GM23338 (cell line): ENCODE results near the gene UST. TPM values are rescaled to one million over a fixed set of nuclear protein-coding genes. Genes with fewer than 3 reads are reported as not detected.

Experiments used
- ATAC-seq: fragments of 200-7000 bp; cut with Tn5 transposase; 3 replicates; pipeline ENCODE4 v1.9.1; 2020
- DNase-seq: peaks from one replicate; pipeline ENCODE4 v3.0.0-alpha.2; 2015; ENCODE audit warnings: low spot score
- H2AFZ ChIP-seq: fragments of 200-600 bp; sonication (generic); 2 replicates; pipeline ENCODE4 v1.8.0; 2016; ENCODE audit warnings: antibody characterized with exemption, mild to moderate bottlenecking, moderate library complexity
- H3F3A ChIP-seq: fragments of 200-600 bp; sonication (generic); replicated peaks from 2 replicates; pipeline ENCODE4 v1.8.0; 2017; ENCODE audit warnings: antibody characterized with exemption, mixed run types, low read depth
- H3K27ac ChIP-seq: fragments of 200-600 bp; sonication (generic); 2 replicates; pipeline ENCODE4 v1.6.1; 2016; ENCODE audit warnings: low read depth
- H3K27me3 ChIP-seq: fragments of 200-600 bp; sonication (generic); 2 replicates; pipeline ENCODE4 v1.8.0; 2016; ENCODE audit warnings: mild to moderate bottlenecking, mixed run types, moderate library complexity; ENCODE audit not compliant: insufficient read depth
- H3K36me3 ChIP-seq: fragments of 200-600 bp; sonication (generic); 2 replicates; pipeline ENCODE4 v1.8.0; 2016; ENCODE audit warnings: mild to moderate bottlenecking; ENCODE audit not compliant: insufficient read depth
- H3K4me1 ChIP-seq: fragments of 200-600 bp; sonication (generic); 2 replicates; pipeline ENCODE4 v1.8.0; 2016; ENCODE audit warnings: mild to moderate bottlenecking, moderate library complexity; ENCODE audit not compliant: insufficient read depth
- H3K4me2 ChIP-seq: fragments of 200-600 bp; sonication (generic); 2 replicates; pipeline ENCODE4 v1.7.1; 2017; ENCODE audit warnings: mixed run types
- H3K4me3 ChIP-seq: fragments of 200-600 bp; sonication (generic); 2 replicates; pipeline ENCODE4 v1.6.1; 2016; ENCODE audit warnings: mixed run types
- H3K79me2 ChIP-seq: fragments of 200-600 bp; sonication (generic); replicated peaks from 2 replicates; pipeline ENCODE4 v1.8.0; 2017; ENCODE audit warnings: mild to moderate bottlenecking; ENCODE audit not compliant: insufficient read depth
- H3K9me2 ChIP-seq: fragments of 200-600 bp; sonication (generic); 2 replicates; pipeline ENCODE4 v1.8.0; 2017; ENCODE audit not compliant: insufficient read depth
- H4K20me1 ChIP-seq: fragments of 200-600 bp; sonication (generic); replicated peaks from 2 replicates; pipeline ENCODE4 v1.8.0; 2017; ENCODE audit warnings: mild to moderate bottlenecking; ENCODE audit not compliant: insufficient read depth
- H3K27ac Mint-ChIP-seq: 2 replicates; pipeline ENCODE4 v1.8.0; 2020; ENCODE audit warnings: inconsistent platforms, mild to moderate bottlenecking, moderate library complexity, mixed read lengths
- H3K27me3 Mint-ChIP-seq: 3 replicates; pipeline ENCODE4 v1.8.0; 2022; ENCODE audit warnings: low read depth, mild to moderate bottlenecking, moderate library complexity, mixed read lengths, inconsistent platforms; ENCODE audit not compliant: insufficient read depth, poor library complexity
- H3K36me3 Mint-ChIP-seq: 3 replicates; pipeline ENCODE4 v1.8.0; 2021; ENCODE audit warnings: low read depth, mild to moderate bottlenecking, inconsistent platforms, moderate library complexity, mixed read lengths
- H3K4me1 Mint-ChIP-seq: 3 replicates; pipeline ENCODE4 v1.8.0; 2020; ENCODE audit warnings: mild to moderate bottlenecking, inconsistent platforms, mixed read lengths
- H3K4me3 Mint-ChIP-seq: 3 replicates; pipeline ENCODE4 v1.8.0; 2021; ENCODE audit warnings: moderate library complexity, mild to moderate bottlenecking, inconsistent platforms, mixed read lengths
- H3K9me3 Mint-ChIP-seq: 3 replicates; pipeline ENCODE4 v1.8.0; 2020; ENCODE audit warnings: moderate library complexity, mild to moderate bottlenecking, inconsistent platforms, mixed read lengths
- CREB1 ChIP-seq: fragments of 250-450 bp; sonication (Bioruptor Pico); IDR thresholded peaks from 2 replicates; pipeline ENCODE4 v1.5.0; 2020; ENCODE audit warnings: low read depth, mild to moderate bottlenecking, moderate library complexity
- EZH2 ChIP-seq: fragments of 200-600 bp; sonication (generic); IDR thresholded peaks from one replicate; pipeline ENCODE4 v1.8.0; 2017; ENCODE audit warnings: antibody characterized with exemption, mild to moderate bottlenecking, low read depth; ENCODE audit not compliant: unreplicated experiment
- EZH2phosphoT487 ChIP-seq: fragments of 200-600 bp; sonication (generic); IDR thresholded peaks from one replicate; pipeline ENCODE4 v1.8.1; 2018; ENCODE audit warnings: antibody characterized with exemption; ENCODE audit not compliant: unreplicated experiment
- JUNB ChIP-seq: IDR thresholded peaks from one replicate; pipeline ENCODE4 v1.6.1; 2016; ENCODE audit warnings: antibody characterized with exemption; ENCODE audit not compliant: unreplicated experiment
- NANOG ChIP-seq: IDR thresholded peaks from 2 replicates; pipeline ENCODE4 v1.6.1; 2016; ENCODE audit warnings: antibody characterized with exemption, borderline replicate concordance
- POLR2AphosphoS5 ChIP-seq: IDR thresholded peaks from 2 replicates; pipeline ENCODE4 v1.6.1; 2016; ENCODE audit warnings: antibody characterized with exemption, low read depth
- STAT1 ChIP-seq: IDR thresholded peaks from one replicate; pipeline ENCODE4 v1.6.1; 2016; ENCODE audit warnings: antibody characterized with exemption; ENCODE audit not compliant: unreplicated experiment
- ZNF114 ChIP-seq: fragments of 250-450 bp; sonication (Bioruptor Pico); IDR thresholded peaks from 2 replicates; pipeline ENCODE4 v1.5.0; 2020; ENCODE audit warnings: mild to moderate bottlenecking, moderate library complexity
- polyA plus RNA-seq: library from polyadenylated mRNA; unstranded; fragments of >200 nt; fragmentation: Nextera tagmentation; extraction: Ambion mirVana; gene quantifications from 2 replicates; pipeline ENCODE4 v1.2.1, GENCODE V29; 2016
- total RNA-seq: library from RNA; depleted of rRNA; stranded (reverse); fragments of >200 nt; shearing (Covaris generic); gene quantifications from 2 replicates; pipeline ENCODE4 v1.2.3, GENCODE V29; 2014
- TF ChIP-seq, protein P1 (sequence below): IDR thresholded peaks from 2 replicates; pipeline ENCODE4 v1.6.1; 2016; ENCODE audit warnings: antibody characterized with exemption
- TF ChIP-seq, protein P2 (sequence below): IDR thresholded peaks from one replicate; pipeline ENCODE4 v1.6.1; 2018; ENCODE audit warnings: antibody characterized with exemption; ENCODE audit not compliant: unreplicated experiment
- TF ChIP-seq, protein P3 (sequence below), 2 experiments: fragments of 200-600 bp in 1 of 2; sonication (generic) in 1 of 2; conservative IDR thresholded peaks; 2 replicates each; pipeline versions ENCODE4 v1.5.1 to v1.6.1; 2016 to 2017; ENCODE audit warnings: antibody characterized with exemption in 2 of 2, low read depth in 2 of 2, mild to moderate bottlenecking in 2 of 2, moderate library complexity in 1 of 2

The UST gene
- total and polyA plus RNA-seq, 2 experiments from 2014 or later, result 12.6 to 33.0 TPM

DNA sequence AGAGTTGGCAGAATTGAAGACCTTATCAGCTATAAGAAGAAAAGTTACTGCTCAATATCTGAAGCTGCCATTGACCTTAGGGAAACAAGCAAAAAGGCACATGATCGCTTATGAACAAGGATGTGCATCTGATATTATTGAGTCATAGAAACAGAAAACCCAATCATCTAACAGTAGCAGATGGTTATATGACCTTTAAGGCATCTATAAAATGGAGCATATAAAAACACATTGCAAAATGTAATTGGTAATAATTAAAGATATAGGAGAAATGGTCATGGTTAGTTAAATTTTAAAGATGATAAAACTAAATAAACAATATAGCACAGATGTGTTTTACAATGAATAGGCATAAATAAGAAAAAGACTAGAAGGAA lies 310.6 kb downstream of the UST start (continued):
- TF ChIP-seq EZH2 (no peak), ZNF114 (no peak), CREB1 (CRISPR knock-in tag) (no peak), STAT1 (no peak), POLR2AphosphoS5 (no peak)
- TF ChIP-seq, protein P1, sequence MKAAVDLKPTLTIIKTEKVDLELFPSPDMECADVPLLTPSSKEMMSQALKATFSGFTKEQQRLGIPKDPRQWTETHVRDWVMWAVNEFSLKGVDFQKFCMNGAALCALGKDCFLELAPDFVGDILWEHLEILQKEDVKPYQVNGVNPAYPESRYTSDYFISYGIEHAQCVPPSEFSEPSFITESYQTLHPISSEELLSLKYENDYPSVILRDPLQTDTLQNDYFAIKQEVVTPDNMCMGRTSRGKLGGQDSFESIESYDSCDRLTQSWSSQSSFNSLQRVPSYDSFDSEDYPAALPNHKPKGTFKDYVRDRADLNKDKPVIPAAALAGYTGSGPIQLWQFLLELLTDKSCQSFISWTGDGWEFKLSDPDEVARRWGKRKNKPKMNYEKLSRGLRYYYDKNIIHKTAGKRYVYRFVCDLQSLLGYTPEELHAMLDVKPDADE, result no peak
- TF ChIP-seq, protein P2, sequence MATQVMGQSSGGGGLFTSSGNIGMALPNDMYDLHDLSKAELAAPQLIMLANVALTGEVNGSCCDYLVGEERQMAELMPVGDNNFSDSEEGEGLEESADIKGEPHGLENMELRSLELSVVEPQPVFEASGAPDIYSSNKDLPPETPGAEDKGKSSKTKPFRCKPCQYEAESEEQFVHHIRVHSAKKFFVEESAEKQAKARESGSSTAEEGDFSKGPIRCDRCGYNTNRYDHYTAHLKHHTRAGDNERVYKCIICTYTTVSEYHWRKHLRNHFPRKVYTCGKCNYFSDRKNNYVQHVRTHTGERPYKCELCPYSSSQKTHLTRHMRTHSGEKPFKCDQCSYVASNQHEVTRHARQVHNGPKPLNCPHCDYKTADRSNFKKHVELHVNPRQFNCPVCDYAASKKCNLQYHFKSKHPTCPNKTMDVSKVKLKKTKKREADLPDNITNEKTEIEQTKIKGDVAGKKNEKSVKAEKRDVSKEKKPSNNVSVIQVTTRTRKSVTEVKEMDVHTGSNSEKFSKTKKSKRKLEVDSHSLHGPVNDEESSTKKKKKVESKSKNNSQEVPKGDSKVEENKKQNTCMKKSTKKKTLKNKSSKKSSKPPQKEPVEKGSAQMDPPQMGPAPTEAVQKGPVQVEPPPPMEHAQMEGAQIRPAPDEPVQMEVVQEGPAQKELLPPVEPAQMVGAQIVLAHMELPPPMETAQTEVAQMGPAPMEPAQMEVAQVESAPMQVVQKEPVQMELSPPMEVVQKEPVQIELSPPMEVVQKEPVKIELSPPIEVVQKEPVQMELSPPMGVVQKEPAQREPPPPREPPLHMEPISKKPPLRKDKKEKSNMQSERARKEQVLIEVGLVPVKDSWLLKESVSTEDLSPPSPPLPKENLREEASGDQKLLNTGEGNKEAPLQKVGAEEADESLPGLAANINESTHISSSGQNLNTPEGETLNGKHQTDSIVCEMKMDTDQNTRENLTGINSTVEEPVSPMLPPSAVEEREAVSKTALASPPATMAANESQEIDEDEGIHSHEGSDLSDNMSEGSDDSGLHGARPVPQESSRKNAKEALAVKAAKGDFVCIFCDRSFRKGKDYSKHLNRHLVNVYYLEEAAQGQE, result no peak

DNA sequence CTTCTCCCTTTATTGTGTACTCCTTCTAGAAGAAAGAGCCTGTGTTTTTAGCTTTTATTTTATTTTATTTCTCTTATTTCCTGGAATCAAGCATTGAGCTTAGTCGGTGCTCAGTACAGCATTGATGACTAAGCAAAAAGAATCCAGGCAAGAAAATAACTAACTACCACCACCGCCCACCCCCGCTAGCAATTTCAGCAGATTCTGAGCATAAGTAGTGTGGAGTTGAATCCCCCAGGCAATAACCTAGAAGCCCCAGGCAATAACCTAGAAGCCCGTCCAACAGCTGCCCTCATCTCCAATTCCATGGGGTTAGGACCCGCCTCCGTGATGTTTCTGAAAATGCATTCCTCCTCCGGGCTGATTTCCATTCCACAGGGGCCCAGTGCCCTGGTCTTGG lies 312.7 kb downstream of the UST start:
- Histone ChIP-seq H3K27me3 (no peaks in the 10 kb centered on the region), H3K79me2 (no peaks in the 10 kb centered on the region), H3K4me1 (peaks cover 6% of the 10 kb centered on the region; the same call in 1 of the 2 replicates), H3K36me3 (no peaks in the 10 kb centered on the region), H4K20me1 (no peaks in the 10 kb centered on the region), H3K4me2 (no peak overlapping the region), H2AFZ (no peak overlapping the region), H3F3A (no peaks in the 10 kb centered on the region), H3K27ac (peak overlapping the region; percentile 42; the same call in 1 of the 2 replicates), H3K9me2 (no peaks in the 10 kb centered on the region), H3K4me3 (no peak overlapping the region)
- no peak for TF ChIP-seq EZH2phosphoT487
- H3K36me3 Mint-ChIP-seq, result no peaks in the 10 kb centered on the region
- H3K27me3 Mint-ChIP-seq, result peaks cover 4% of the 10 kb centered on the region
- peak overlapping the region; percentile 67; the same call in 1 of the 2 replicates for H3K27ac Mint-ChIP-seq
- no peak for DNase-seq
- peaks cover 31% of the 10 kb centered on the region for H3K4me1 Mint-ChIP-seq
- H3K4me3 Mint-ChIP-seq, result no peak overlapping the region
- ATAC-seq, result peak; percentile 49
- no peaks in the 10 kb centered on the region for H3K9me3 Mint-ChIP-seq

DNA sequence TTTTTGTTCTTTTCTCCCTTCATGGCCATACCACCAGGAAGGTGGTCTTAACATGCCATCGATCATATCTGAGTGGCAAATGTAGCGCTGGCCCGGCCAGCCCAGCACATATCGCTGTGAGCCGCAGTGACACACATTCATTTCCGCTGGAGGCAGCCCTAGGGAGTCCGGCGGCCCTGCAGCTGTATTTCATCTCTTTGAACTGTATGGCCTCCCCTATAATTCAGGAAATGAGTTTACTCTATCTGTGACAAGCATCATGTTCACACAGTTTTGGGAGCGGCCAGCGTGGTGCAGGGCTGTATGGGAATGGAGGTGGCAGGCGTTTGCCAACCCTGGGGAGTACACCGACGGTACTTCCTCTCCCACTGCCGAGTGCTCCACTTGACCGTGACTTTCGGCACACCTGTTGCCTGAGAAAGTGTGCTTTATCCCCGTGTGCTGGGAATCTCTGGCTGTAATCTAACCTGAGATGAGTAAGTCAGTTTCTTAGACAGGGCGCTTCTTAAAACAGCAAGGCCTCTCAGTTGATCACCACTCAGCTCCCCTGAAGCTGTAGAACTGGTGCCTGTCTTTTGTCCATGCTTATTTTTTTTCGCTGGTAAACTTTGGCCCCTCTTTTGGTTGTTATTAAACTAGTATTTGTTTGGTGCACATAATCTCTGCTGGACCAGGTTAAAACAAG lies 313.6 kb downstream of the UST start:
- Histone ChIP-seq H4K20me1 (no peaks in the 10 kb centered on the region), H3K36me3 (no peaks in the 10 kb centered on the region), H2AFZ (no peak overlapping the region), H3K9me2 (no peaks in the 10 kb centered on the region), H3K4me3 (no peak overlapping the region), H3K27ac (peak overlapping the region; percentile 42; the same call in 1 of the 2 replicates), H3F3A (no peaks in the 10 kb centered on the region), H3K79me2 (no peaks in the 10 kb centered on the region), H3K4me1 (peaks cover 6% of the 10 kb centered on the region; the same call in 1 of the 2 replicates), H3K4me2 (no peak overlapping the region), H3K27me3 (no peaks in the 10 kb centered on the region)
- Mint-ChIP-seq H3K36me3 (no peaks in the 10 kb centered on the region), H3K9me3 (no peaks in the 10 kb centered on the region), H3K4me3 (no peak overlapping the region), H3K27ac (peak overlapping the region; percentile 54), H3K27me3 (peaks cover 4% of the 10 kb centered on the region), H3K4me1 (peaks cover 24% of the 10 kb centered on the region)
- no peak for DNase-seq
- ATAC-seq, result peak; percentile 22; the same call in 1 of the 3 replicates
- no peak for TF ChIP-seq EZH2
- no peak for TF ChIP-seq NANOG
- no peak for TF ChIP-seq JUNB
- TF ChIP-seq ZNF114, result no peak
- TF ChIP-seq, protein P3, sequence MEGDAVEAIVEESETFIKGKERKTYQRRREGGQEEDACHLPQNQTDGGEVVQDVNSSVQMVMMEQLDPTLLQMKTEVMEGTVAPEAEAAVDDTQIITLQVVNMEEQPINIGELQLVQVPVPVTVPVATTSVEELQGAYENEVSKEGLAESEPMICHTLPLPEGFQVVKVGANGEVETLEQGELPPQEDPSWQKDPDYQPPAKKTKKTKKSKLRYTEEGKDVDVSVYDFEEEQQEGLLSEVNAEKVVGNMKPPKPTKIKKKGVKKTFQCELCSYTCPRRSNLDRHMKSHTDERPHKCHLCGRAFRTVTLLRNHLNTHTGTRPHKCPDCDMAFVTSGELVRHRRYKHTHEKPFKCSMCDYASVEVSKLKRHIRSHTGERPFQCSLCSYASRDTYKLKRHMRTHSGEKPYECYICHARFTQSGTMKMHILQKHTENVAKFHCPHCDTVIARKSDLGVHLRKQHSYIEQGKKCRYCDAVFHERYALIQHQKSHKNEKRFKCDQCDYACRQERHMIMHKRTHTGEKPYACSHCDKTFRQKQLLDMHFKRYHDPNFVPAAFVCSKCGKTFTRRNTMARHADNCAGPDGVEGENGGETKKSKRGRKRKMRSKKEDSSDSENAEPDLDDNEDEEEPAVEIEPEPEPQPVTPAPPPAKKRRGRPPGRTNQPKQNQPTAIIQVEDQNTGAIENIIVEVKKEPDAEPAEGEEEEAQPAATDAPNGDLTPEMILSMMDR (conservative IDR thresholded peaks at IDR 0.05; ENCODE audit: low read depth in 2 of 2), result no peak
